Measurements from ENCODE around the gene STK32C. TPM values are rescaled to one million over a fixed set of nuclear protein-coding genes. Genes with fewer than 3 reads are reported as not detected.

The STK32C gene
- total and polyA plus RNA-seq, 2 donors (not counting 1 experiment from before 2014, with no cell fraction given), result 9.9 to 16.8 TPM

DNA sequence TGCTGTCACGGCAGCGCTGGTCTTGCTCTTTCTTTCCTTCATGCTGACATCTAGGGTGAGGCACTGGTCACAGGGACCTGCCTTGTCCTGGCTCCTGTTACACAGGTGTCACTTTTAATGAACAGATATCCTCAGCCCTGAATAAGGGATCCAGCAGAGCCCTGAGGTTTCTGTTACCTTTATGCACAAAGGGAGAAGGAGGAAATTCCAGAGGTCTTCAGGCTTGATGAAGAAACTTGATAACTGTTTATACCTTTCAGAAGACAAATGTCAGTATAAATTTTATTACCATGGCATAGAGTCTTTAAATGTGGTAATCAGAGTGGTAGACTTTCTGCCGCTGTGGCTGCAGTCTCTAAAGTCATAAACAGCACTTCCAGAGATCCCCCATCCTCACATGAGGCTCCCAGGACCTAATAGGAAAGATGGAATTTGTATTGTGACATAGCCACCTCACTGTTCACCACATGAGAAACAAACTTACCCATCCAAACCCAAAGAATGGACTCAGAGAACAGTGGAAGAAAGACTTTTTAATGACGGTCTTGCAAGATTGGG is 27.0 kb upstream of the STK32C start:
- intact Hi-C loops (cut with micrococcal nuclease), result loop anchor here (5.0 kb wide), 2 partner anchors 258 to 928 kb away; no protein-coding TSS in a partner anchor
- peak overlapping the region in 3 of 5 experiments; percentile 0 to 8 (median 0) for H3K4me3 ChIP-seq (ENCODE audit: control extremely low read depth in 1 of 5, extremely low read depth in 1 of 5, insufficient read depth in 1 of 5, low read depth in 2 of 5, low read length in 4 of 5)

DNA sequence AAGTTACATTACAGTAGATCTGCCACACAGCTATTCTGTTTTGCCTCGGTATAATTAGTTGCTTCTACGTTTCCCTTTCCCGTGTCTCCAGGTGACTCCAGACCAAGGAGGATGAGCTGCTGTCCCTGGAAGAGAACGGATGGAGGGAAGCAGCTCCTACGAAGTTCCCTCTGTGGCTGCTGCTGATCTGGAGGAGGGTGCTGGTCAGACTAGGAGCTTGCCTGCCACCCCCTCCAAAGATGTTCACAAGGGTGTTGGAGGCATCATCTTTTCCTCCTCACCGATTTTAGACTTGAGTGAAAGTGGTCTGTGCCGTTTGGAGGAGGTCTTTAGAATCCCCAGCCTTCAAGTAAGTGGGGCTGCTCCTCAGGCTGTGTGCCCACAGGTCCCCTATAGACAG is 25.6 kb upstream of the STK32C start:
- ATAC-seq (ENCODE audit: low read depth) (no peak), DNase-seq (no peak)
- Histone ChIP-seq H2AFZ (ENCODE audit: insufficient read depth, low read depth, low read length, poor library complexity, severe bottlenecking) (no peak overlapping the region), H3K79me2 (ENCODE audit: control insufficient read depth, insufficient read depth, low read length) (peaks cover 32% of the 10 kb centered on the region), H3K36me3 (replicated peaks in 1 of 2; ENCODE audit: control extremely low read depth in 1 of 2, control insufficient read depth in 1 of 2, extremely low read depth in 1 of 2, insufficient read depth in 2 of 2, low read length in 1 of 2) (peaks cover 0 to 2% of the 10 kb centered on the region in 2 experiments), H3K27me3 (replicated peaks in 1 of 4; ENCODE audit: control extremely low read depth in 1 of 4, control insufficient read depth in 3 of 4, insufficient read depth in 4 of 4, low read length in 3 of 4) (no peaks in the 10 kb centered on the region), H3K4me3 (ENCODE audit: control extremely low read depth in 1 of 5, extremely low read depth in 1 of 5, insufficient read depth in 1 of 5, low read depth in 2 of 5, low read length in 4 of 5) (peak overlapping the region in 1 of 5 experiments; percentile 88), H3K9ac (ENCODE audit: low read length) (peak overlapping the region; percentile 79), H3K27ac (ENCODE audit: low read length in 2 of 2) (peak overlapping the region; percentile 93 to 96), H4K20me1 (ENCODE audit: control insufficient read depth, insufficient read depth, low read length, poor library complexity, severe bottlenecking) (peaks cover 6% of the 10 kb centered on the region), H3K4me1 (ENCODE audit: control insufficient read depth in 2 of 2, insufficient read depth in 2 of 2, low read length in 2 of 2) (peaks cover 50 to 67% of the 10 kb centered on the region in 2 donors), H3K4me2 (replicated peaks; ENCODE audit: low read depth, low read length, poor library complexity, severe bottlenecking) (peak overlapping the region; percentile 75), H3K9me3 (ENCODE audit: control extremely low read depth in 1 of 3, control insufficient read depth in 2 of 3, insufficient read depth in 1 of 3, low read length in 2 of 3) (peaks cover 0 to 5% (median 0%) of the 10 kb centered on the region in 3 donors)
- Mint-ChIP-seq H3K27ac (peak overlapping the region; percentile 99), H3K27me3 (no peaks in the 10 kb centered on the region), H3K4me1 (peaks cover 72% of the 10 kb centered on the region), H3K9me3 (ENCODE audit: insufficient read depth) (no peaks in the 10 kb centered on the region), H3K4me3 (peak overlapping the region; percentile 83)
- CTCF ChIA-PET, result no interaction called here
- 100% methylated on average over 3 of the region's 7 CpGs for WGBS (ENCODE audit: insufficient coverage)
- TF ChIP-seq, protein P1, sequence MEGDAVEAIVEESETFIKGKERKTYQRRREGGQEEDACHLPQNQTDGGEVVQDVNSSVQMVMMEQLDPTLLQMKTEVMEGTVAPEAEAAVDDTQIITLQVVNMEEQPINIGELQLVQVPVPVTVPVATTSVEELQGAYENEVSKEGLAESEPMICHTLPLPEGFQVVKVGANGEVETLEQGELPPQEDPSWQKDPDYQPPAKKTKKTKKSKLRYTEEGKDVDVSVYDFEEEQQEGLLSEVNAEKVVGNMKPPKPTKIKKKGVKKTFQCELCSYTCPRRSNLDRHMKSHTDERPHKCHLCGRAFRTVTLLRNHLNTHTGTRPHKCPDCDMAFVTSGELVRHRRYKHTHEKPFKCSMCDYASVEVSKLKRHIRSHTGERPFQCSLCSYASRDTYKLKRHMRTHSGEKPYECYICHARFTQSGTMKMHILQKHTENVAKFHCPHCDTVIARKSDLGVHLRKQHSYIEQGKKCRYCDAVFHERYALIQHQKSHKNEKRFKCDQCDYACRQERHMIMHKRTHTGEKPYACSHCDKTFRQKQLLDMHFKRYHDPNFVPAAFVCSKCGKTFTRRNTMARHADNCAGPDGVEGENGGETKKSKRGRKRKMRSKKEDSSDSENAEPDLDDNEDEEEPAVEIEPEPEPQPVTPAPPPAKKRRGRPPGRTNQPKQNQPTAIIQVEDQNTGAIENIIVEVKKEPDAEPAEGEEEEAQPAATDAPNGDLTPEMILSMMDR (IDR thresholded peaks at IDR 0.05), result no peak
- no peak for TF ChIP-seq EZH2 (IDR thresholded peaks at IDR 0.05; ENCODE audit: borderline replicate concordance, insufficient read depth, low read depth, low read length, poor library complexity, severe bottlenecking)
- intact Hi-C loops (cut with micrococcal nuclease), result loop anchor here (2.0 to 5.0 kb wide), 4 partner anchors 63 to 929 kb away; partner anchors contain the start of gene PWWP2B
- POLR2A ChIA-PET, result interaction anchor here (0.6 kb wide), 1 partner anchor 235 kb away, joined by 8 read pairs; no protein-coding TSS in a partner anchor

More for the DNA sequence above, 27.0 kb upstream of the STK32C start:
- Mint-ChIP-seq H3K27ac (peak overlapping the region; percentile 82), H3K27me3 (no peaks in the 10 kb centered on the region), H3K9me3 (ENCODE audit: insufficient read depth) (no peaks in the 10 kb centered on the region), H3K4me3 (peak overlapping the region; percentile 23), H3K4me1 (peaks cover 60% of the 10 kb centered on the region)
- DNase-seq (no peak), ATAC-seq (ENCODE audit: low read depth) (no peak)
- H4K20me1 ChIP-seq (ENCODE audit: control insufficient read depth, insufficient read depth, low read length, poor library complexity, severe bottlenecking), result no peaks in the 10 kb centered on the region
- peaks cover 19% of the 10 kb centered on the region for H3K79me2 ChIP-seq (ENCODE audit: control insufficient read depth, insufficient read depth, low read length)
- peak overlapping the region; percentile 28 to 53 for H3K27ac ChIP-seq (ENCODE audit: low read length in 2 of 2)
- peak overlapping the region; percentile 80 for H3K4me2 ChIP-seq (replicated peaks; ENCODE audit: low read depth, low read length, poor library complexity, severe bottlenecking)
- peaks cover 0 to 2% of the 10 kb centered on the region in 2 experiments for H3K36me3 ChIP-seq (replicated peaks in 1 of 2; ENCODE audit: control extremely low read depth in 1 of 2, control insufficient read depth in 1 of 2, extremely low read depth in 1 of 2, insufficient read depth in 2 of 2, low read length in 1 of 2)
- H3K4me1 ChIP-seq (ENCODE audit: control insufficient read depth in 2 of 2, insufficient read depth in 2 of 2, low read length in 2 of 2), result peaks cover 47 to 62% of the 10 kb centered on the region in 2 donors
- CTCF ChIA-PET, result no interaction called here
- POLR2A ChIA-PET, result no interaction called here
- H2AFZ ChIP-seq (ENCODE audit: insufficient read depth, low read depth, low read length, poor library complexity, severe bottlenecking), result peak overlapping the region; percentile 88
- H3K27me3 ChIP-seq (replicated peaks in 1 of 4; ENCODE audit: control extremely low read depth in 1 of 4, control insufficient read depth in 3 of 4, insufficient read depth in 4 of 4, low read length in 3 of 4), result no peaks in the 10 kb centered on the region
- H3K9me3 ChIP-seq (ENCODE audit: control extremely low read depth in 1 of 3, control insufficient read depth in 2 of 3, insufficient read depth in 1 of 3, low read length in 2 of 3), result peaks cover 0 to 5% (median 0%) of the 10 kb centered on the region in 3 donors
- WGBS (ENCODE audit: insufficient coverage), result 81% methylated on average over 3 of the region's 4 CpGs
- H3K9ac ChIP-seq (ENCODE audit: low read length), result peak overlapping the region; percentile 22
- TF ChIP-seq EZH2 (IDR thresholded peaks at IDR 0.05; ENCODE audit: borderline replicate concordance, insufficient read depth, low read depth, low read length, poor library complexity, severe bottlenecking), result no peak
- TF ChIP-seq, protein P1 (IDR thresholded peaks at IDR 0.05), result no peak

All from B cell (primary cell).